H1 (cell line): ENCODE measurements around the gene TAX1BP1. TPM values are rescaled to one million over a fixed set of nuclear protein-coding genes. Genes with fewer than 3 reads are reported as not detected.

ENCODE experiments used
- CTCF ChIA-PET: fragments of 300-600 bp; sonication (Branson Sonifier 250); formaldehyde crosslinking; loops from one replicate; lab custom pipeline; 2021; ENCODE audit not compliant: partially characterized antibody; lab: Charles Lee
- POLR2A ChIA-PET: fragments of 300-600 bp; sonication (Branson Sonifier 250); formaldehyde crosslinking; loops from one replicate; lab custom pipeline; 2021; ENCODE audit warnings: inconsistent platforms; ENCODE audit not compliant: partially characterized antibody; lab: Charles Lee
- DNase-seq, 2 experiments: peaks; one replicate each; pipeline versions ENCODE4 v3.0.0 to v3.0.0-alpha.2; 2010 to 2022; ENCODE audit warnings: low spot score in 2 of 2, low read depth in 1 of 2, mixed read lengths in 1 of 2
- FAIRE-seq: peaks from 2 replicates; lab custom pipeline; 2011; peaks lifted over from hg19 to GRCh38; lab: Jason Lieb, UNC
- H2AFZ ChIP-seq: 2 replicates; pipeline ENCODE4 v1.8.1; 2012; ENCODE audit warnings: low read length, inconsistent platforms
- H2AK5ac ChIP-seq: 2 replicates; pipeline ENCODE4 v1.6.1; 2013; ENCODE audit warnings: low read depth, low read length
- H2BK120ac ChIP-seq: replicated peaks from 2 replicates; pipeline ENCODE3; 2013; ENCODE audit warnings: low read depth, low read length, inconsistent platforms
- H2BK12ac ChIP-seq: 2 replicates; pipeline ENCODE4 v1.6.1; 2013; ENCODE audit warnings: low read depth, low read length
- H2BK15ac ChIP-seq: 2 replicates; pipeline ENCODE4 v1.6.1; 2013; ENCODE audit warnings: low read length
- H2BK20ac ChIP-seq: 2 replicates; pipeline ENCODE4 v1.6.1; 2013; ENCODE audit warnings: low read length
- H2BK5ac ChIP-seq: 2 replicates; pipeline ENCODE4 v1.6.1; 2013; ENCODE audit warnings: low read depth, low read length
- H3K14ac ChIP-seq: 2 replicates; pipeline ENCODE4 v1.6.1; 2013; ENCODE audit warnings: inconsistent platforms; ENCODE audit not compliant: insufficient read length
- H3K18ac ChIP-seq: 2 replicates; pipeline ENCODE4 v1.6.1; 2013; ENCODE audit warnings: low read length; ENCODE audit errors: extremely low read depth
- H3K23ac ChIP-seq: 2 replicates; pipeline ENCODE4 v1.6.1; 2013; ENCODE audit warnings: inconsistent platforms; ENCODE audit not compliant: insufficient read length
- H3K23me2 ChIP-seq: 2 replicates; pipeline ENCODE4 v1.6.1; 2013; ENCODE audit warnings: low read depth, low read length
- H3K27ac ChIP-seq: 2 replicates; pipeline ENCODE4 v1.6.1; 2011; ENCODE audit warnings: low read depth, low read length, inconsistent platforms
- H3K27me3 ChIP-seq, 4 experiments: replicated peaks in 1 of 4; 1 replicate in 1 of 4; 2 replicates in 3 of 4; pipeline versions ENCODE4 v1.6.1 to v1.8.1; 2011 to 2013; ENCODE audit warnings: low read length in 3 of 4, mild to moderate bottlenecking in 3 of 4, inconsistent platforms in 2 of 4, mixed read lengths in 2 of 4, moderate library complexity in 1 of 4; ENCODE audit not compliant: control insufficient read depth in 3 of 4, insufficient read depth in 3 of 4; ENCODE audit errors: extremely low read depth in 1 of 4
- H3K36me3 ChIP-seq, 4 experiments: 2 replicates each; pipeline versions ENCODE4 v1.6.1 to v1.8.1; 2011 to 2013; ENCODE audit warnings: mild to moderate bottlenecking in 4 of 4, low read length in 3 of 4, moderate library complexity in 2 of 4, control low read depth in 1 of 4, inconsistent platforms in 1 of 4; ENCODE audit not compliant: insufficient read depth in 4 of 4, control insufficient read depth in 2 of 4
- H3K4ac ChIP-seq: replicated peaks from 2 replicates; pipeline ENCODE3; 2013; ENCODE audit warnings: low read length, low read depth, mixed read lengths, inconsistent platforms; ENCODE audit not compliant: insufficient read length
- H3K4me1 ChIP-seq, 4 experiments: replicated peaks in 1 of 4; 1 replicate in 1 of 4; 2 replicates in 3 of 4; pipeline versions ENCODE4 v1.6.1 to v1.8.1; 2011 to 2013; ENCODE audit warnings: low read length in 3 of 4, inconsistent platforms in 2 of 4, mixed read lengths in 1 of 4; ENCODE audit not compliant: insufficient read depth in 4 of 4, control insufficient read depth in 3 of 4
- H3K4me2 ChIP-seq, 2 experiments: 2 replicates each; pipeline versions ENCODE4 v1.6.1 to v1.8.1; 2011 to 2013; ENCODE audit warnings: low read depth in 2 of 2, low read length in 2 of 2, control low read depth in 1 of 2, inconsistent platforms in 1 of 2, mild to moderate bottlenecking in 1 of 2; ENCODE audit not compliant: insufficient read depth in 1 of 2
- H3K4me3 ChIP-seq, 4 experiments: fragments of 200-600, 300-600 bp in 1 of 4; sonication (generic), shearing (Covaris generic), sonication (Bioruptor Twin) in 1 of 4; 2 replicates each; pipeline versions ENCODE4 v1.5.1 to v1.8.1; 2011 to 2016; ENCODE audit warnings: low read length in 4 of 4, low read depth in 3 of 4, control low read depth in 2 of 4, inconsistent platforms in 2 of 4, mild to moderate bottlenecking in 2 of 4, mixed read lengths in 1 of 4, moderate library complexity in 1 of 4; ENCODE audit not compliant: insufficient read depth in 2 of 4; ENCODE audit errors: extremely low read depth in 1 of 4
- H3K56ac ChIP-seq: replicated peaks from 2 replicates; pipeline ENCODE3; 2013; ENCODE audit warnings: low read depth, mild to moderate bottlenecking, mixed read lengths, low read length, inconsistent platforms; ENCODE audit not compliant: insufficient read length
- H3K79me1 ChIP-seq: 2 replicates; pipeline ENCODE4 v1.6.1; 2013; ENCODE audit warnings: low read depth, low read length, control low read depth
- H3K79me2 ChIP-seq, 2 experiments: 2 replicates each; pipeline versions ENCODE4 v1.6.1 to v1.8.1; 2012 to 2013; ENCODE audit warnings: low read length in 2 of 2, mild to moderate bottlenecking in 2 of 2, inconsistent platforms in 1 of 2; ENCODE audit not compliant: insufficient read depth in 2 of 2, control insufficient read depth in 1 of 2
- H3K9ac ChIP-seq, 4 experiments: replicated peaks in 1 of 4; 1 replicate in 1 of 4; 2 replicates in 3 of 4; pipeline versions ENCODE4 v1.6.1 to v1.8.1; 2011 to 2013; ENCODE audit warnings: low read depth in 3 of 4, low read length in 3 of 4, control low read depth in 2 of 4, mild to moderate bottlenecking in 2 of 4, moderate library complexity in 2 of 4, inconsistent platforms in 1 of 4; ENCODE audit errors: extremely low read depth in 1 of 4
- H3K9me3 ChIP-seq, 2 experiments: 2 replicates each; pipeline versions ENCODE4 v1.6.1 to v1.8.1; 2012 to 2013; ENCODE audit warnings: mild to moderate bottlenecking in 2 of 2, moderate library complexity in 2 of 2, control low read depth in 1 of 2, inconsistent platforms in 1 of 2, low read depth in 1 of 2, low read length in 1 of 2, mixed read lengths in 1 of 2; ENCODE audit not compliant: insufficient read depth in 2 of 2
- H4K20me1 ChIP-seq, 2 experiments: replicated peaks in 1 of 2; 2 replicates each; pipeline versions ENCODE3 to v1.8.1; 2011 to 2013; ENCODE audit warnings: inconsistent platforms in 2 of 2, low read length in 2 of 2, mild to moderate bottlenecking in 1 of 2; ENCODE audit not compliant: insufficient read depth in 2 of 2, control insufficient read depth in 1 of 2
- H4K5ac ChIP-seq: 2 replicates; pipeline ENCODE4 v1.6.1; 2013; ENCODE audit warnings: low read length, low read depth, mixed read lengths, inconsistent platforms; ENCODE audit not compliant: insufficient read length
- H4K8ac ChIP-seq: 2 replicates; pipeline ENCODE4 v1.8.0; 2013; ENCODE audit warnings: mild to moderate bottlenecking, moderate library complexity, low read length, inconsistent platforms; ENCODE audit not compliant: insufficient read depth; ENCODE audit errors: extremely low read depth
- H4K91ac ChIP-seq: replicated peaks from 2 replicates; pipeline ENCODE3; 2013; ENCODE audit warnings: low read length, mixed read lengths, inconsistent platforms; ENCODE audit not compliant: insufficient read length
- ATF3 ChIP-seq: IDR thresholded peaks from 2 replicates; pipeline ENCODE4 v1.6.1; 2011; ENCODE audit warnings: low read depth, mild to moderate bottlenecking, low read length; ENCODE audit not compliant: insufficient read depth
- E2F6 ChIP-seq: IDR thresholded peaks from 2 replicates; pipeline ENCODE4 v1.6.1; 2012; ENCODE audit warnings: inconsistent platforms
- GABPA ChIP-seq: IDR thresholded peaks from 2 replicates; pipeline ENCODE4 v1.6.1; 2011; ENCODE audit warnings: mild to moderate bottlenecking, low read length, moderate library complexity, borderline replicate concordance; ENCODE audit not compliant: insufficient read depth
- JUN ChIP-seq: IDR thresholded peaks from 2 replicates; pipeline ENCODE4 v1.6.1; 2011; ENCODE audit warnings: low read depth, mild to moderate bottlenecking, improper control_type of control experiment, low read length
- JUND ChIP-seq: IDR thresholded peaks from 2 replicates; pipeline ENCODE4 v1.6.1; 2011; ENCODE audit warnings: mild to moderate bottlenecking, improper control_type of control experiment, low read length
- KDM4A ChIP-seq: IDR thresholded peaks from one replicate; pipeline ENCODE4 v1.7.1; 2012; ENCODE audit warnings: low read depth, mild to moderate bottlenecking, moderate library complexity, low read length, inconsistent platforms; ENCODE audit not compliant: severe bottlenecking
- MAFK ChIP-seq: IDR thresholded peaks from 2 replicates; pipeline ENCODE4 v1.6.1; 2012; ENCODE audit warnings: low read depth, mild to moderate bottlenecking, improper control_type of control experiment, low read length
- POLR2A ChIP-seq, 2 experiments: IDR thresholded peaks; 1 replicate in 1 of 2; 2 replicates in 1 of 2; pipeline ENCODE4 v1.6.1; 2011; ENCODE audit warnings: low read depth in 2 of 2, low read length in 2 of 2, mild to moderate bottlenecking in 2 of 2; ENCODE audit errors: control extremely low read depth in 1 of 2
- RAD21 ChIP-seq, 2 experiments: IDR thresholded peaks in 1 of 2; conservative IDR thresholded peaks in 1 of 2; 2 replicates each; pipeline ENCODE4 v1.6.1; 2011; ENCODE audit warnings: low read depth in 2 of 2, low read length in 2 of 2, improper control_type of control experiment in 1 of 2, inconsistent platforms in 1 of 2, mild to moderate bottlenecking in 1 of 2, moderate library complexity in 1 of 2
- RNF2 ChIP-seq: fragments of 200-900, 300-1000 bp; sonication (generic); IDR thresholded peaks from 2 replicates; pipeline ENCODE4 v1.7.1; 2016; ENCODE audit warnings: borderline replicate concordance, low read depth, mild to moderate bottlenecking, antibody characterized with exemption, low read length; ENCODE audit not compliant: poor library complexity, severe bottlenecking; ENCODE audit errors: missing control alignments
- SP1 ChIP-seq: IDR thresholded peaks from 2 replicates; pipeline ENCODE4 v1.6.1; 2011; ENCODE audit warnings: low read depth, low read length
- SRF ChIP-seq: IDR thresholded peaks from 2 replicates; pipeline ENCODE4 v1.6.1; 2011; ENCODE audit warnings: mild to moderate bottlenecking, low read depth, low read length, moderate library complexity
- TAF1 ChIP-seq: IDR thresholded peaks from 2 replicates; pipeline ENCODE4 v1.6.1; 2011; ENCODE audit warnings: mild to moderate bottlenecking, low read depth, low read length
- TCF12 ChIP-seq: IDR thresholded peaks from 2 replicates; pipeline ENCODE4 v1.6.1; 2011; ENCODE audit warnings: low read depth, mild to moderate bottlenecking, low read length
- WGBS, 2 experiments: shearing (Covaris generic) in 1 of 2; methylation state at CpG; one replicate each; pipeline versions ENCODE4 v1.1.6 to v1.1.7; 2013 to 2015; ENCODE audit warnings: low lambda C conversion rate in 2 of 2, mixed read lengths in 2 of 2, inconsistent platforms in 1 of 2, low coverage in 1 of 2, missing lambda C conversion rate in 1 of 2; ENCODE audit not compliant: insufficient replicate concordance in 2 of 2, insufficient coverage in 1 of 2, insufficient read length in 1 of 2; ENCODE audit errors: extremely low coverage in 1 of 2, missing lambda C conversion rate in 1 of 2; 5-methylcytosine and 5-hydroxymethylcytosine counted together
- polyA plus RNA-seq, 7 experiments: library from polyadenylated mRNA; depleted of rRNA in 3 of 7; stranded (reverse) in 5 of 7; unstranded in 2 of 7; fragments of >200 nt in 5 of 7; fragments of 200-250 nt in 2 of 7; gene quantifications; 1 replicate in 5 of 7; 2 replicates in 1 of 7; 4 replicates in 1 of 7; pipeline versions ENCODE4 v1.2.1 to v1.2.3, GENCODE V29; 2011 to 2013; ENCODE audit warnings: missing spikeins in 2 of 7, mixed read lengths in 2 of 7
- total RNA-seq: library from RNA; stranded (reverse); fragmentation: NEBNext Ultra II Directional; extraction: Animal tissue kit (Norgen Biotek cat#: 25700); gene quantifications from 2 replicates; pipeline ENCODE4 v1.2.1, GENCODE V29; 2021

TAX1BP1 gene
- total and polyA plus RNA-seq, 2 of the 8 experiments (the other 6 are each of a cell fraction or from before 2014, with no cell fraction given) = 56.0 to 62.7 TPM

GRCh38 chr7:27735165-27735564 is 4.8 kb upstream of the TAX1BP1 start:
- Histone ChIP-seq H3K79me2 (no peaks in the 10 kb centered on the region), H2BK5ac (no peak overlapping the region), H3K4me3 (no peak overlapping the region), H3K18ac (no peak overlapping the region), H3K4me2 (no peak overlapping the region), H4K8ac (no peak overlapping the region), H4K91ac (no peak overlapping the region), H3K23me2 (no peaks in the 10 kb centered on the region), H3K23ac (no peak overlapping the region), H2BK120ac (no peak overlapping the region), H3K4me1 (no peaks in the 10 kb centered on the region; a peak in 1 of 7 replicates), H3K9ac (no peak overlapping the region), H3K27ac (no peak overlapping the region), H2BK12ac (no peak overlapping the region), H2AFZ (no peak overlapping the region), H4K5ac (no peak overlapping the region), H3K36me3 (no peaks in the 10 kb centered on the region), H2AK5ac (no peak overlapping the region), H3K56ac (no peak overlapping the region), H3K27me3 (no peaks in the 10 kb centered on the region), H3K79me1 (no peaks in the 10 kb centered on the region), H2BK15ac (no peak overlapping the region), H3K14ac (no peak overlapping the region), H2BK20ac (no peak overlapping the region), H4K20me1 (no peaks in the 10 kb centered on the region), H3K9me3 (no peaks in the 10 kb centered on the region), H3K4ac (no peak overlapping the region)
- WGBS, 2 experiments = 68% methylated on average over 1 of the region's 1 CpG; no CpG with 5 or more reads in 1 of the 2 experiments
- FAIRE-seq (no peak), DNase-seq (no peak)
- ChIA-PET CTCF (no interaction called here), POLR2A (no interaction called here)
- no peak for TF ChIP-seq POLR2A (IDR thresholded peaks at IDR 0.05; ENCODE audit: control extremely low read depth in 1 of 2, low read depth in 2 of 2, low read length in 2 of 2)
- TF ChIP-seq SRF = no peak
- TF ChIP-seq RNF2 = no peak
- TF ChIP-seq TAF1 = no peak
- TF ChIP-seq KDM4A = no peak
- TF ChIP-seq ATF3 = no peak
- no peak for TF ChIP-seq JUND
- no peak for TF ChIP-seq TCF12
- TF ChIP-seq JUN = no peak
- TF ChIP-seq RAD21 (IDR thresholded peaks at IDR 0.05 in 1 of 2, conservative IDR thresholded peaks at IDR 0.05 in 1 of 2; ENCODE audit: low read depth in 2 of 2, low read length in 2 of 2) = no peak
- TF ChIP-seq MAFK = no peak
- no peak for TF ChIP-seq GABPA
- no peak for TF ChIP-seq SP1
- no peak for TF ChIP-seq E2F6
